Measurements from ENCODE around the gene PLP2. TPM values are rescaled to one million over a fixed set of nuclear protein-coding genes. Genes with fewer than 3 reads are reported as not detected.
A peak's percentile ranks its signal among the peaks of the same experiment; 100 is the strongest.

PLP2 gene
- total RNA-seq, 1 experiment from 2014 or later = 308 TPM

DNA sequence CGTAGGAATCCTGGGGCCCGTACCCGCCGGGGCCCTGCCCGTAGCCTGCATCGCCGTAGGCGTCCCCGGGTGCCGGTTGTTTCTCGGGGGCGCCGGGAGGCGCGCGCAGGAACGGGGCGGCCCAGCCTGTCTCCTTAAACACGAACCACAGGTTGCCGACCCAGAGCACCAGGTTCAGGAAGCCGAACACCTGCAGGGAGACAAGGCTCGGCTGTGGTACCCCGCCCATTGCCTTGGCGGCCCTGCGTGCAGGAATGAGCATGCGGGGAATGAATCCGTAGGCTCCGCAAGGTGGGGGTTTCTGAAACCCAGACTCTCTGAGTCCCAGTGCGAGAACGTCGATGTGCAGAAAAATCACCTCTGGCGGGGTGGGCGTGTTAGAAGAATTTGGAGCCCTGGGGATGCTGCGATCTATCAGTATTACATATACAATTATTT, 19.9 kb downstream of the PLP2 start:
- Mint-ChIP-seq H3K27me3 (ENCODE audit: insufficient read depth, unreplicated experiment) (no peaks in the 10 kb centered on the region), H3K9me3 (ENCODE audit: unreplicated experiment) (peaks cover 6% of the 10 kb centered on the region), H3K36me3 (ENCODE audit: insufficient read depth, unreplicated experiment) (peaks cover 10% of the 10 kb centered on the region), H3K4me1 (ENCODE audit: insufficient read depth, unreplicated experiment) (peaks cover 16% of the 10 kb centered on the region), H3K4me3 (ENCODE audit: unreplicated experiment) (peak overlapping the region; percentile 83), H3K27ac (ENCODE audit: low read depth, unreplicated experiment) (peak overlapping the region; percentile 86)
- TF ChIP-seq, protein P1, sequence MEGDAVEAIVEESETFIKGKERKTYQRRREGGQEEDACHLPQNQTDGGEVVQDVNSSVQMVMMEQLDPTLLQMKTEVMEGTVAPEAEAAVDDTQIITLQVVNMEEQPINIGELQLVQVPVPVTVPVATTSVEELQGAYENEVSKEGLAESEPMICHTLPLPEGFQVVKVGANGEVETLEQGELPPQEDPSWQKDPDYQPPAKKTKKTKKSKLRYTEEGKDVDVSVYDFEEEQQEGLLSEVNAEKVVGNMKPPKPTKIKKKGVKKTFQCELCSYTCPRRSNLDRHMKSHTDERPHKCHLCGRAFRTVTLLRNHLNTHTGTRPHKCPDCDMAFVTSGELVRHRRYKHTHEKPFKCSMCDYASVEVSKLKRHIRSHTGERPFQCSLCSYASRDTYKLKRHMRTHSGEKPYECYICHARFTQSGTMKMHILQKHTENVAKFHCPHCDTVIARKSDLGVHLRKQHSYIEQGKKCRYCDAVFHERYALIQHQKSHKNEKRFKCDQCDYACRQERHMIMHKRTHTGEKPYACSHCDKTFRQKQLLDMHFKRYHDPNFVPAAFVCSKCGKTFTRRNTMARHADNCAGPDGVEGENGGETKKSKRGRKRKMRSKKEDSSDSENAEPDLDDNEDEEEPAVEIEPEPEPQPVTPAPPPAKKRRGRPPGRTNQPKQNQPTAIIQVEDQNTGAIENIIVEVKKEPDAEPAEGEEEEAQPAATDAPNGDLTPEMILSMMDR (IDR thresholded peaks at IDR 0.05; ENCODE audit: unreplicated experiment) = no peak
- no peak for DNase-seq (ENCODE audit: unreplicated experiment)
- CTCF ChIA-PET = interaction anchor here (0.6 to 3.7 kb wide), 7 partner anchors 11 to 560 kb away, joined by 3 to 15 read pairs (median 3); no protein-coding TSS in a partner anchor
- BruUV-seq (replicated peaks) = TSS peak; percentile 45
- intact Hi-C loops (cut with micrococcal nuclease) = loop anchor here (1.0 to 10.0 kb wide), 4 partner anchors 68 to 686 kb away; partner anchors contain the start of genes GPKOW, PPP1R3F and USP27X
- POLR2A ChIA-PET = interaction anchor here (0.7 to 2.7 kb wide), 12 partner anchors 15 to 921 kb away, joined by 3 to 48 read pairs (median 6); partner anchors contain the start of genes PLP2, PPP1R3F and WDR45

DNA sequence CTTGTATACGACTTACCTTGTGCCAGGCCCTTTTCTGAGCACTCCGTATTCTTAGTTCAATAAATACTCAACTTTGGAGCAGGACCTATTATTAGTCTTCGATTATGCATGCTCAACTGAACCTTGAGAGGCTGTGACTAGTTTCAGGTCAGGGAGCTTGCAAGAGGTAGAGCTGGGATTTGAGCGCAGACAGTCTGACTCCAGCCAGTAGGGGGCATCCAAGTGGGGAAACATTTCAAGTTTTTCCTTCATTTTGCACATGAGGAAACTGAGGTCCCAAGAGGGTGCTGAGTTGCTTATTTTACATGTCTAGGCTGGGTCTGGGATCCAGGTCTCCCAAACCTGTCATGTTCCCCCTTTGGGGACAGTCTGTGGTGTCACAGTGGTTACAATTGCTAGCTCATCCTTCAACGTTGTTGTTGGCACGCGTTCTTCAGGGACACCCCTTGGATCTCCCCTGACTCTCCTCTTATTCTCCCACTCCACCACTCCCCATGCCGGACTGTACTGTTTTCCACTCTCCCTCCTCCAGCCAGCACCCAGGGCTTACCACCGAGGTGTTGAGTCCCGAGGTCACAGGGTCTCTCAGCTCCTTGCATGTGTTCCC, 21.1 kb downstream of the PLP2 start:
- no TSS peak for BruUV-seq (replicated peaks)
- TF ChIP-seq, protein P1 (IDR thresholded peaks at IDR 0.05; ENCODE audit: unreplicated experiment) = peak; percentile 30
- peaks cover 10% of the 10 kb centered on the region for H3K36me3 Mint-ChIP-seq (ENCODE audit: insufficient read depth, unreplicated experiment)
- peaks cover 16% of the 10 kb centered on the region for H3K4me1 Mint-ChIP-seq (ENCODE audit: insufficient read depth, unreplicated experiment)
- peaks cover 4% of the 10 kb centered on the region for H3K27me3 Mint-ChIP-seq (ENCODE audit: insufficient read depth, unreplicated experiment)
- ChIA-PET POLR2A (interaction anchor here (0.7 to 1.4 kb wide), 6 partner anchors 26 to 689 kb away, joined by 3 to 8 read pairs (median 3); partner anchors contain the start of gene PPP1R3F), CTCF (interaction anchor here (0.7 to 3.7 kb wide), 21 partner anchors 8 to 696 kb away, joined by 3 to 15 read pairs (median 4); partner anchors contain the start of gene PLP2)
- H3K27ac Mint-ChIP-seq (ENCODE audit: low read depth, unreplicated experiment) = no peak overlapping the region
- intact Hi-C loops (cut with micrococcal nuclease) = loop anchor here (5.0 to 10.0 kb wide), 2 partner anchors 562 to 684 kb away; partner anchors contain the start of gene USP27X
- H3K9me3 Mint-ChIP-seq (ENCODE audit: unreplicated experiment) = peaks cover 8% of the 10 kb centered on the region
- DNase-seq (ENCODE audit: unreplicated experiment) = peak; percentile 24
- peak overlapping the region; percentile 21 for H3K4me3 Mint-ChIP-seq (ENCODE audit: unreplicated experiment)

DNA sequence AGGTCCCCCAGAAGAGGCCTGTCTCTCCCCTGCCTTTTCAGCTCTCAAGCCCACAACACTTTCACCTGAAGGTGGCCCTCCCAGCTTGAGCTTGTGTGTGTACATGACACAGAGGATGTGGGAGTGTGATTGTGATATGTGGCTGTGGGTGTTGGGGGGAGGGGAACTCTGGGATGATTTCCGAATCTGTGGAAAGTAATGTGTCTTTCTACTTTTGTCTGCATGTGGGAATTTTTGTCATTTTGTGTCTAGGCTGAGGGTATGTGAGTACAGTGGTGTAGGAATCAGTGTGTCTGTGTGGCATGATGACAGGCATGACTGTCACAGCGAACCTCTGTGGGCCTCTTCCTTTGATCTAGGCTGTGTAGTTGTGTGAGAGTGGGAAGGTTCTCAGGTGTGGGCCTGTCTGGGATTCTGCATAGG, 21.9 kb downstream of the PLP2 start:
- H3K4me3 Mint-ChIP-seq (ENCODE audit: unreplicated experiment) = no peak overlapping the region
- ChIA-PET POLR2A (interaction anchor here (0.7 to 0.9 kb wide), 3 partner anchors 38 to 689 kb away, joined by 3 read pairs; no protein-coding TSS in a partner anchor), CTCF (interaction anchor here (0.6 to 1.8 kb wide), 8 partner anchors 8 to 683 kb away, joined by 3 to 6 read pairs (median 4); no protein-coding TSS in a partner anchor)
- no TSS peak for BruUV-seq (replicated peaks)
- TF ChIP-seq, protein P1 (IDR thresholded peaks at IDR 0.05; ENCODE audit: unreplicated experiment) = no peak
- DNase-seq (ENCODE audit: unreplicated experiment) = no peak
- peaks cover 11% of the 10 kb centered on the region for H3K27me3 Mint-ChIP-seq (ENCODE audit: insufficient read depth, unreplicated experiment)
- intact Hi-C loops (cut with micrococcal nuclease) = loop anchor here (5.0 to 10.0 kb wide), 2 partner anchors 561 to 684 kb away; partner anchors contain the start of gene USP27X
- peaks cover 10% of the 10 kb centered on the region for H3K36me3 Mint-ChIP-seq (ENCODE audit: insufficient read depth, unreplicated experiment)
- peaks cover 12% of the 10 kb centered on the region for H3K4me1 Mint-ChIP-seq (ENCODE audit: insufficient read depth, unreplicated experiment)
- peaks cover 16% of the 10 kb centered on the region for H3K9me3 Mint-ChIP-seq (ENCODE audit: unreplicated experiment)
- H3K27ac Mint-ChIP-seq (ENCODE audit: low read depth, unreplicated experiment) = no peak overlapping the region

DNA sequence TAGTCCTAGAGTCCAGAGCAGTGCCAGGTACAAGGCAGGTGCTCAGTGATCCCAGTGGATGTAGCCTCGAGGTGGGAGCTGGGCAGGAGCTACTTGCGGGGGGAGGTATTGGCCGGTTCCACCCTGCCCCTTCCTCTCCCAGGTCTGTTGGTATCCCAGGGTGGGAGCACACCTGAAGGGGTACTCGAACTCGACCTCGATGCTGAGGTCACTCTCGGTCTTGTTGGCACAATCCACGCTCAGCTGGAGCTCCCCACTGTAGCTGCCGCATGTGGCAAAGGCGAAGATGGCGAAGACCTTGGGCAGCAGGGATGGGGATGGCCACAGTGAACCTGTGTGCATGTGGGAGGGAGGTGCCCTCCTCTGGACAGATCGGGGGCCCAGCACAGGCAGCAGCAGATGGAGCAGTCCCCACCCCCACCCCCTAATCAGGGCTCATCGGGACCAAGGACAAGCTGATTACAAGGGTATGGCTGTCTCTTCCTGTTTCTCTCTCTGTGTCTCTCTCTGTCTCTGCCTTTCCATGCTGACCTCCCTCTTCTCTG, 25.9 kb downstream of the PLP2 start:
- intact Hi-C loops (cut with micrococcal nuclease) = loop anchor here (10.0 kb wide), 1 partner anchor 557 kb away; no protein-coding TSS in a partner anchor
- no peaks in the 10 kb centered on the region for H3K36me3 Mint-ChIP-seq (ENCODE audit: insufficient read depth, unreplicated experiment)
- peaks cover 12% of the 10 kb centered on the region for H3K9me3 Mint-ChIP-seq (ENCODE audit: unreplicated experiment)
- H3K4me1 Mint-ChIP-seq (ENCODE audit: insufficient read depth, unreplicated experiment) = no peaks in the 10 kb centered on the region
- TF ChIP-seq, protein P1 (IDR thresholded peaks at IDR 0.05; ENCODE audit: unreplicated experiment) = no peak
- H3K4me3 Mint-ChIP-seq (ENCODE audit: unreplicated experiment) = no peak overlapping the region
- ChIA-PET POLR2A (no interaction called here), CTCF (no interaction called here)
- DNase-seq (ENCODE audit: unreplicated experiment) = no peak
- H3K27ac Mint-ChIP-seq (ENCODE audit: low read depth, unreplicated experiment) = no peak overlapping the region
- peaks cover 15% of the 10 kb centered on the region for H3K27me3 Mint-ChIP-seq (ENCODE audit: insufficient read depth, unreplicated experiment)
- no TSS peak for BruUV-seq (replicated peaks)

Data from MCF 10A (cell line).